Measurements from ENCODE around the gene FHIT. TPM values are rescaled to one million over a fixed set of nuclear protein-coding genes. Genes with fewer than 3 reads are reported as not detected.

FHIT gene
- total RNA-seq, 2 donors from 2014 or later = 6.8 to 12.3 TPM

DNA sequence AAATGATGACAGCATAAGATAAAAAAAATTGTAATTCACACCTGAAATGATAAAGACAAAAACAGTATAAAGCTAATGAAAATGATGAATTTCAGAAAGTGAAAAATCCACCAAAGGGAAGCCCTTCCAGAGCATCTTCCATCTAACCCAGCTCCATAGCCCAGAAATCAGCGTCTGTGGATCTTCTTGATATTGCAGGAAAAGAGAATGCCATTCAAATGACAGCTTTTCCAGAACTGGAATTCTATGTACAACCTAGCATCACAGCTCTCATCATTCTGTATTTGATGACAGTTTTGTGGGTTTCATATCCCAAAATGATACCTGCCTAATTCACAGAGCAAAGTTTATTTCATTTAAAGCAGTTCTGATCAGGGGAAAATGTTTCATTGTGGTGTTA is 267.3 kb downstream of the FHIT start:
- TF ChIP-seq, protein P1, sequence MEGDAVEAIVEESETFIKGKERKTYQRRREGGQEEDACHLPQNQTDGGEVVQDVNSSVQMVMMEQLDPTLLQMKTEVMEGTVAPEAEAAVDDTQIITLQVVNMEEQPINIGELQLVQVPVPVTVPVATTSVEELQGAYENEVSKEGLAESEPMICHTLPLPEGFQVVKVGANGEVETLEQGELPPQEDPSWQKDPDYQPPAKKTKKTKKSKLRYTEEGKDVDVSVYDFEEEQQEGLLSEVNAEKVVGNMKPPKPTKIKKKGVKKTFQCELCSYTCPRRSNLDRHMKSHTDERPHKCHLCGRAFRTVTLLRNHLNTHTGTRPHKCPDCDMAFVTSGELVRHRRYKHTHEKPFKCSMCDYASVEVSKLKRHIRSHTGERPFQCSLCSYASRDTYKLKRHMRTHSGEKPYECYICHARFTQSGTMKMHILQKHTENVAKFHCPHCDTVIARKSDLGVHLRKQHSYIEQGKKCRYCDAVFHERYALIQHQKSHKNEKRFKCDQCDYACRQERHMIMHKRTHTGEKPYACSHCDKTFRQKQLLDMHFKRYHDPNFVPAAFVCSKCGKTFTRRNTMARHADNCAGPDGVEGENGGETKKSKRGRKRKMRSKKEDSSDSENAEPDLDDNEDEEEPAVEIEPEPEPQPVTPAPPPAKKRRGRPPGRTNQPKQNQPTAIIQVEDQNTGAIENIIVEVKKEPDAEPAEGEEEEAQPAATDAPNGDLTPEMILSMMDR (conservative IDR thresholded peaks at IDR 0.05) = no peak
- Histone ChIP-seq H3K4me3 (ENCODE audit: low read length) (no peak overlapping the region), H3K36me3 (ENCODE audit: control insufficient read depth, insufficient read depth, low read length) (no peaks in the 10 kb centered on the region), H3K9me3 (ENCODE audit: control insufficient read depth, low read length) (peaks cover 58% of the 10 kb centered on the region), H3K4me1 (ENCODE audit: control insufficient read depth, insufficient read depth, low read length) (no peaks in the 10 kb centered on the region), H3K9ac (ENCODE audit: extremely low read depth, low read length, poor library complexity, severe bottlenecking) (no peak overlapping the region), H3K27me3 (ENCODE audit: control insufficient read depth, insufficient read depth, low read length, poor library complexity, severe bottlenecking) (no peaks in the 10 kb centered on the region), H3K27ac (ENCODE audit: low read depth, low read length) (no peak overlapping the region)
- Mint-ChIP-seq H3K36me3 (ENCODE audit: low read depth) (peaks cover 9% of the 10 kb centered on the region), H3K4me3 (no peak overlapping the region), H3K27ac (no peak overlapping the region), H3K9me3 (peaks cover 58% of the 10 kb centered on the region), H3K4me1 (no peaks in the 10 kb centered on the region), H3K27me3 (ENCODE audit: insufficient read depth) (no peaks in the 10 kb centered on the region)
- no peak for DNase-seq
- WGBS, 2 experiments (ENCODE audit: insufficient coverage in 1 of 2, insufficient read length in 1 of 2) = 88 to 100% methylated on average over 1 of the region's 1 CpG

DNA sequence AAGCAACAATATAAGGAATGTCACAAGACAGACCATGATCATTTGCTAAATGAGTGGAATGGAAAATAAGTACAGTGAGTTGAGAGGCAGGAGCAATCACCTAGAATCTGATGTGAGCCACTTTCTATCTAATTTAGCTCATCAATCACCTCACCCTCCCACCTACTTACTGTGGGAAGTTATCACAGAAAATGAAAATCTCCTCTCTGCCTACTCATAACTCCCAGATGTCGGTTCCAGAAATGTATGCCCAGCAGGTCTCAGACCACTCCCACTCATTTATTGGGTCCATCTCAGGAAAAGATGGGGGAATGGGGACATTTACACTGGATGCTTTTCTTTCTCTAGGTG is 270.9 kb downstream of the FHIT start:
- Histone ChIP-seq H3K4me1 (ENCODE audit: control insufficient read depth, insufficient read depth, low read length) (no peaks in the 10 kb centered on the region), H3K4me3 (ENCODE audit: low read length) (no peak overlapping the region), H3K36me3 (ENCODE audit: control insufficient read depth, insufficient read depth, low read length) (no peaks in the 10 kb centered on the region), H3K9me3 (ENCODE audit: control insufficient read depth, low read length) (peaks cover 22% of the 10 kb centered on the region), H3K27ac (ENCODE audit: low read depth, low read length) (peak overlapping the region; percentile 36), H3K9ac (ENCODE audit: extremely low read depth, low read length, poor library complexity, severe bottlenecking) (no peak overlapping the region), H3K27me3 (ENCODE audit: control insufficient read depth, insufficient read depth, low read length, poor library complexity, severe bottlenecking) (no peaks in the 10 kb centered on the region)
- peaks cover 26% of the 10 kb centered on the region for H3K9me3 Mint-ChIP-seq
- no peak for DNase-seq
- H3K4me1 Mint-ChIP-seq = no peaks in the 10 kb centered on the region
- whole genome bisulfite sequencing, 2 experiments (ENCODE audit: insufficient coverage in 1 of 2, insufficient read length in 1 of 2) = 79 to 86% methylated on average over 1 of the region's 1 CpG
- H3K27ac Mint-ChIP-seq = no peak overlapping the region
- TF ChIP-seq, protein P1 (conservative IDR thresholded peaks at IDR 0.05) = no peak
- no peak overlapping the region for H3K4me3 Mint-ChIP-seq
- no peaks in the 10 kb centered on the region for H3K36me3 Mint-ChIP-seq (ENCODE audit: low read depth)
- H3K27me3 Mint-ChIP-seq (ENCODE audit: insufficient read depth) = no peaks in the 10 kb centered on the region

DNA sequence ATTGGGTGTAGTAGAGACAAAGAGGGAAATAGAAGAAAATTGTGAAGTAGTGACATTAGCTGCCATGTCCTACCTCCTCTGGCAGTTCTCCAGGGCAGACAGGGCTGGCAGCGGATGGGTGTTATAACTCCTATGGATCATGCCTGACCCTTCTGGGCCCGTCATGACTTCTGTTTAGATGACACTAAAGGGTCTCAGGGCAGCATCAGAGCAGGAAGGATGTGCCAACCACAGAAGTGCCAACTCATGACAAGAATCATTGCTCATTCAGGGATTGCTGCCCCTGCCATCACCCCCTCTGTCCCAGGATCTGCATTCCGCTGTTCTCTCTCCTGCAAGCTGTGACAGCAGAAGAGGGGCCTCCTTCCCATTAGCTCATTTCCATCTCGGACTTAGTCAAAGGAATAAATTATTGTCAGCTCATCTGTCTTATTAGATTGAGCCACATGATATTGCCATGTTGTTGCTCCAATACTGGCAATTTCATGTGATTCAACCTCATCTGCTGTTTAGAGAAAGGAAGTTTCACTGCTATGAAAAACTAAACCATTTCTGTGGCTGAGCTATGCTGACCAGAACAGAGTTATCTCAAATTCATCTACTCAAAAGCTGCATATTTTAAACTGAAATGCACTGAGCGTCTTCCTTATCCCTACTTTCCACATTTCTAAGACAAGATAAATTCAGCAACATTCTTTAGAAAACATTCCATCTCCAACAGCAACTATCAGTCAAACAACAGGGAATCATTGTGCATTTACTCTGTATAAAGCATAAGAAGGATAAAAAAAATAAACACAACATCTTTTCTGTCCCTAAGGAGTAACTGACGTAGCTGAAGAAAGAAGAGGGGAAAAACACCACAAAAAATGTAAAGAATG is 271.6 kb downstream of the FHIT start:
- H3K9me3 ChIP-seq (ENCODE audit: control insufficient read depth, low read length) = peaks cover 16% of the 10 kb centered on the region
- H3K27ac ChIP-seq (ENCODE audit: low read depth, low read length) = peak overlapping the region; percentile 36
- H3K36me3 ChIP-seq (ENCODE audit: control insufficient read depth, insufficient read depth, low read length) = no peaks in the 10 kb centered on the region
- no peaks in the 10 kb centered on the region for H3K4me1 ChIP-seq (ENCODE audit: control insufficient read depth, insufficient read depth, low read length)
- Mint-ChIP-seq H3K27me3 (ENCODE audit: insufficient read depth) (no peaks in the 10 kb centered on the region), H3K27ac (no peak overlapping the region), H3K36me3 (ENCODE audit: low read depth) (no peaks in the 10 kb centered on the region), H3K4me1 (no peaks in the 10 kb centered on the region), H3K9me3 (peaks cover 20% of the 10 kb centered on the region), H3K4me3 (no peak overlapping the region)
- H3K4me3 ChIP-seq (ENCODE audit: low read length) = no peak overlapping the region
- H3K9ac ChIP-seq (ENCODE audit: extremely low read depth, low read length, poor library complexity, severe bottlenecking) = no peak overlapping the region
- 83 to 93% methylated on average over 3 to 6 of the region's 6 CpGs for WGBS, 2 experiments (ENCODE audit: insufficient coverage in 1 of 2, insufficient read length in 1 of 2)
- H3K27me3 ChIP-seq (ENCODE audit: control insufficient read depth, insufficient read depth, low read length, poor library complexity, severe bottlenecking) = no peaks in the 10 kb centered on the region
- DNase-seq = no peak
- TF ChIP-seq, protein P1 (conservative IDR thresholded peaks at IDR 0.05) = no peak
